ENCODE data around the gene KCNMA1.

DNA sequence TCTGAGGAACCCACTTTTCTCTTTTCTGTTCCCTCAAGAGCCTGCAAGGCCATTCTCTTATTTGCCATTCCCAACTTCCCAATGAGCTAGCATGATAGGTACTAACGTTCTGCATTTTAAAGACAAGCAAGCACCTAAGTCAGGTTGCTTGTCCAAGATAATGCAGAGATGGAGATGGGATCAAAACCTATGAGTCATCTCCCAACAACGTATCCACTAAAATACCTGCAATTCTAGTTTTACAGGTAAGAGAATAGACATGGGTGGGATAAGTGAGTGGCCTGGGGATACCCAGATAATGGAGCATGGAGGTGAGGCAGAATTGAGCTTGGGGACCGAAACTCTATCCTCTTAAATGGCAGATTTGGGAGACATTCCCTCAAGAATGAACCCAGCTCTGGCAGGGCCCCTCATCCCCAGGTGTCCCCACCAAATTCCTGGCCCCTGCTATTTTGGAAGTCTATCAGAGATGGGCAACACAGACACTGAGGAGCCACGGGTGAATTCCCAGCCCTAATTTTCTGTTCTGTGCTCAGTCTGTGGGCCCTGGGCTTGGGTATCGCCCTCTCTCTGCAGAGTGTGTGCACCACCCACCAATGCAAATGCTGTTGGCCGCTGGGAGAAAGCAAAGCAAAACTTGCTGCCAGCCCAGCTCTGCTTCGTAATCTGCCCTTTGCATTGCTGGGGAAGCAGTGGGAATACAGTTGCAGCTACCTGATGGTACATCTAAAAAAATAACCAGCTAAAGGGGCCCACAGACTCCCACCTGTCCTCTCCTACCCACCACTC lies 98.3 kb downstream of the KCNMA1 start:
- TF ChIP-seq, protein P1, sequence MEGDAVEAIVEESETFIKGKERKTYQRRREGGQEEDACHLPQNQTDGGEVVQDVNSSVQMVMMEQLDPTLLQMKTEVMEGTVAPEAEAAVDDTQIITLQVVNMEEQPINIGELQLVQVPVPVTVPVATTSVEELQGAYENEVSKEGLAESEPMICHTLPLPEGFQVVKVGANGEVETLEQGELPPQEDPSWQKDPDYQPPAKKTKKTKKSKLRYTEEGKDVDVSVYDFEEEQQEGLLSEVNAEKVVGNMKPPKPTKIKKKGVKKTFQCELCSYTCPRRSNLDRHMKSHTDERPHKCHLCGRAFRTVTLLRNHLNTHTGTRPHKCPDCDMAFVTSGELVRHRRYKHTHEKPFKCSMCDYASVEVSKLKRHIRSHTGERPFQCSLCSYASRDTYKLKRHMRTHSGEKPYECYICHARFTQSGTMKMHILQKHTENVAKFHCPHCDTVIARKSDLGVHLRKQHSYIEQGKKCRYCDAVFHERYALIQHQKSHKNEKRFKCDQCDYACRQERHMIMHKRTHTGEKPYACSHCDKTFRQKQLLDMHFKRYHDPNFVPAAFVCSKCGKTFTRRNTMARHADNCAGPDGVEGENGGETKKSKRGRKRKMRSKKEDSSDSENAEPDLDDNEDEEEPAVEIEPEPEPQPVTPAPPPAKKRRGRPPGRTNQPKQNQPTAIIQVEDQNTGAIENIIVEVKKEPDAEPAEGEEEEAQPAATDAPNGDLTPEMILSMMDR (IDR thresholded peaks at IDR 0.05) = no peak
- no peak for TF ChIP-seq ZFX (IDR thresholded peaks at IDR 0.05; ENCODE audit: borderline replicate concordance)

Data from 22Rv1 (cell line).